WERI-Rb-1 (cell line): ENCODE measurements around the gene EZH2.

ENCODE experiments used
- DNase-seq: peaks from one replicate; pipeline ENCODE4 v3.0.0-alpha.2; 2020
- H3K27ac ChIP-seq: fragments of 250-450 bp; sonication (Bioruptor Pico); 2 replicates; pipeline ENCODE4 v1.5.1; 2020; ENCODE audit warnings: mild to moderate bottlenecking, moderate library complexity
- H3K27me3 ChIP-seq: fragments of 250-450 bp; sonication (Bioruptor Pico); 2 replicates; pipeline ENCODE4 v1.5.1; 2021; ENCODE audit warnings: mild to moderate bottlenecking, low read depth, moderate library complexity; ENCODE audit not compliant: insufficient read depth, severe bottlenecking
- H3K36me3 ChIP-seq: fragments of 250-450 bp; sonication (Bioruptor Pico); 2 replicates; pipeline ENCODE4 v1.5.1; 2020; ENCODE audit warnings: mild to moderate bottlenecking, moderate library complexity
- H3K4me3 ChIP-seq: 2 replicates; pipeline ENCODE4 v1.5.1; 2011; ENCODE audit warnings: low read depth, mild to moderate bottlenecking, control low read depth, low read length
- H3K9me3 ChIP-seq: fragments of 250-450 bp; sonication (Bioruptor Pico); 2 replicates; pipeline ENCODE4 v1.5.1; 2021; ENCODE audit warnings: mild to moderate bottlenecking, moderate library complexity; ENCODE audit not compliant: severe bottlenecking
- TF ChIP-seq, protein P1 (sequence below): IDR thresholded peaks from 2 replicates; pipeline ENCODE4 v1.5.1; 2011; ENCODE audit warnings: low read depth, mild to moderate bottlenecking, control low read depth, inconsistent platforms, low read length

Gene EZH2

DNA sequence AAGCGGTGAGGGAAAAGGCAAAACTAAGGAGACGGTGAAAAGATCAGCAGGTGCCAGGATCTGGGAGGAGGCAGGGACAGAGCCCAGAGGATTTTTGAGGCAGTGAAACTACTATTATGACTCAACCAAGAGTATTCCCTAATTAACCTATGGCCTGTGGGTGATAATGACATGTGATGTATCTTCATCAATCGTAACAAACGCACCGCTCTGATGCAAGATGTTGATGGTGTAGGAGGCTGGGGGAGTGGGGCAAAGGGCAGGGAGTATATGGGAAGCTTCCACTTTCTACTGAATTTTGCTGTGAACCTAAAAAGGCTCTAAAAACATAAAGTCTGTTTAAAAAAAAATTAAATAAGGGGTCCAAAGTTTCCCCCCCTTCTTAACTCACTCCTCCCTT, 25.5 kb upstream of the EZH2 start:
- H3K9me3 ChIP-seq: no peaks in the 10 kb centered on the region
- TF ChIP-seq, protein P1, sequence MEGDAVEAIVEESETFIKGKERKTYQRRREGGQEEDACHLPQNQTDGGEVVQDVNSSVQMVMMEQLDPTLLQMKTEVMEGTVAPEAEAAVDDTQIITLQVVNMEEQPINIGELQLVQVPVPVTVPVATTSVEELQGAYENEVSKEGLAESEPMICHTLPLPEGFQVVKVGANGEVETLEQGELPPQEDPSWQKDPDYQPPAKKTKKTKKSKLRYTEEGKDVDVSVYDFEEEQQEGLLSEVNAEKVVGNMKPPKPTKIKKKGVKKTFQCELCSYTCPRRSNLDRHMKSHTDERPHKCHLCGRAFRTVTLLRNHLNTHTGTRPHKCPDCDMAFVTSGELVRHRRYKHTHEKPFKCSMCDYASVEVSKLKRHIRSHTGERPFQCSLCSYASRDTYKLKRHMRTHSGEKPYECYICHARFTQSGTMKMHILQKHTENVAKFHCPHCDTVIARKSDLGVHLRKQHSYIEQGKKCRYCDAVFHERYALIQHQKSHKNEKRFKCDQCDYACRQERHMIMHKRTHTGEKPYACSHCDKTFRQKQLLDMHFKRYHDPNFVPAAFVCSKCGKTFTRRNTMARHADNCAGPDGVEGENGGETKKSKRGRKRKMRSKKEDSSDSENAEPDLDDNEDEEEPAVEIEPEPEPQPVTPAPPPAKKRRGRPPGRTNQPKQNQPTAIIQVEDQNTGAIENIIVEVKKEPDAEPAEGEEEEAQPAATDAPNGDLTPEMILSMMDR: no peak
- no peak overlapping the region for H3K27ac ChIP-seq
- no peaks in the 10 kb centered on the region for H3K36me3 ChIP-seq
- DNase-seq: no peak
- no peaks in the 10 kb centered on the region for H3K27me3 ChIP-seq
- H3K4me3 ChIP-seq: no peak overlapping the region

GRCh38 chr7:148906707-148907498, 22.8 kb upstream of the EZH2 start:
- Histone ChIP-seq H3K36me3 (no peaks in the 10 kb centered on the region), H3K27me3 (no peaks in the 10 kb centered on the region), H3K9me3 (no peaks in the 10 kb centered on the region), H3K4me3 (peak overlapping the region; percentile 11; the same call in 1 of the 2 replicates), H3K27ac (peak overlapping the region; percentile 70)
- DNase-seq: peak; percentile 89
- TF ChIP-seq, protein P1: no peak

DNA sequence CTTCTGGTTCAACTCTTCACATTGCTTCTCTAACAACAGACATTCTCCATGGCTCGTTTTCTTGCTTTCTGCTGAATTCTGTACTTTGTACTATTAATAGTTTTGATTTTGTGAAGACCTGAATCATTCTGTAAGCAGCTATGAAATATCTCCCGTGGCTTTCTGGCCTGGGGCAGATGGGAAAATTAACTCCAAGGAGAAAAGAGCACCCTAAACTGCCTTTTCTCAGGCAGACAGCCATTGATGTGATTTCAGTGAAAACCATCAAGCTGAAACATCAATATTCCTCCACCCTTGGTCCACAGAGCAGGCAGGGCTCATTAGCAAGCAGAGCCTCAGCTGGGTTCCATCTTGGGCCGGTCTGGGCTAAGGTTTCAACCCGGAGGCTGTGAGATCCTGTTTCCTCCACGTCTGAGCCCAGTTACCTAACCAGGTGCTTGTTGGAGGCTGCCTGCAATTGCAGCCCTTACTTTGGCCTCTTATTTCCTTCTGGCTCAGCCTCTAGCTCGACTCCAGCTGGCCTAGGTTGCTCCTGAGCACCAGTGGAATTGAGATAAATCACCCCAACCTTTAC, 21.1 kb upstream of the EZH2 start:
- H3K27me3 ChIP-seq: no peaks in the 10 kb centered on the region
- no peaks in the 10 kb centered on the region for H3K36me3 ChIP-seq
- no peaks in the 10 kb centered on the region for H3K9me3 ChIP-seq
- no peak overlapping the region for H3K4me3 ChIP-seq
- TF ChIP-seq, protein P1: no peak
- no peak for DNase-seq
- peak overlapping the region; percentile 70 for H3K27ac ChIP-seq

GRCh38 chr7:148903504-148903903, 19.4 kb upstream of the EZH2 start:
- no peaks in the 10 kb centered on the region for H3K27me3 ChIP-seq
- H3K9me3 ChIP-seq: no peaks in the 10 kb centered on the region
- H3K4me3 ChIP-seq: no peak overlapping the region
- no peak overlapping the region for H3K27ac ChIP-seq
- DNase-seq: no peak
- no peaks in the 10 kb centered on the region for H3K36me3 ChIP-seq
- TF ChIP-seq, protein P1: no peak

- TF ChIP-seq, protein P1: no peak
- no peak overlapping the region for H3K27ac ChIP-seq
- H3K27me3 ChIP-seq: no peaks in the 10 kb centered on the region
- H3K9me3 ChIP-seq: no peaks in the 10 kb centered on the region
- H3K36me3 ChIP-seq: no peaks in the 10 kb centered on the region
- no peak for DNase-seq
- H3K4me3 ChIP-seq: no peak overlapping the region
Measured at GRCh38 chr7:148901178-148901577, 17.1 kb upstream of the EZH2 start.
